HG03460 (cell line): ENCODE data around the gene NLGN1.

Source experiments
- ATAC-seq: cut with Tn5 transposase; IDR thresholded peaks from one replicate; pipeline ENCODE4 v1.9.1; 2021; ENCODE audit not compliant: unreplicated experiment

The NLGN1 gene

DNA sequence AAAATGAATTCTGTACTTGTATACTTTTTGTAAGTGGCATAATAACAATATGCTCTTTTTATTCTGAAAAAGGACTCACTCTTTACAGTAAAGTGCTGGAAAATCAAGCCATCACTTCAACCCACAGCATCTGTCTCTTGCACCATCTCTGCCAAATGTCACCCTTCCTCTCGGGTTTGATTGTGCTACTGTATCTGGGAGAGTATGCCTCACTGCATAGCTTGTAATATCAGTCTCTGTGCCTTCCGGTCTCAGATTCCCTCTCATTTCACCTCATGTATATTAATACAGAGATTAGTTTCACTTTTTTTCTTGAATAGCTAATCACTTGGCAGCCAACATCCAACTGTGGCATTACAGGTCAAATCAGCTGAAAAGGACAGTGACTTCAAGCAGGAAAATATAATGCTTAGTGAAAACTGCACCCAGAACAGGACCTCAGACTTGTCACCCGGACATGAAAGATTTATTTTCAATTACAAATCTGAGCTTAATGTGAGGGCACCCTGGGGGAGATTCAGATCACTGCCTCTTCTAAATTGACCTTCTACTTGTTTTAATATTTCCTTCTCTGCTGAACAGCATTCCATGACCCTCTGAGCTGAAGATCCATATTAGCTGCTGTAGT, 855.8 kb downstream of the NLGN1 start:
- ATAC-seq = no peak

DNA sequence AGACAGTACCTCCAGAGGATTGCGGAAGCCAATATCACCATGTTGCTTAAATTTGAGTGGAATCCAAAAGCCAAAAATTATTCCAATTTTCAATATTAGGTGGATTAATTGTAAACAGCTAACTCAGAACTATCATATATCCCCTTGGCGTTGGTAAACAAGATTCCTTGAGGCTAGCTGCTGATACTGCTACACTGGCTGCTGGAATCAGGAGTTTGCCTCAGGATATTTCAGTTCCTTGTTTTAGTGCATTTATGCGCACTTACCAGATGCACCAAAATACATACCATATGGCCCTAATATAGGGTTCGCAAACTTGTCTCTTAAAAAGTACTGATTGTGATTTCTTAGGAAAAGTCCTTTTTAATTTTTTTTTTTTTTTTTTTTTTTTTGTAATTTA, 856.4 kb downstream of the NLGN1 start:
- no peak for ATAC-seq

DNA sequence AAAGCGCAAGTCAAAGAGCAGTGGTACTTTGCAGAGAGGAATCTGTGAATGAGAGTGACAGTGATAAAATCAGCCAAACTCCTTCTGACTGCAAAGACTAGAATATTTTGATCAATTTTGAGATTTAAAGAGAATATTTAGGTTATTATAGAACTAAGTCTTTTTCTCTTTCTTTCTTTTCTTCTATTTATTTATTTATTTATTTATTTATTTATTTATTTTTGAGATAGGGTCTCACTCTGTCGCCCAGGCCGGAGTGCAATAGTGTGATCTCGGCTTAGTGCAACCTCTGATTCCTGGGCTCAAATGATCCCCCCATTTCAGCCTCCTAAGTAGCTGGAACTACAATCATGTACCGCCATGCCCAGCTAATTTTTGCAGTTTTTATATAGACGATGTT, 857.9 kb downstream of the NLGN1 start:
- ATAC-seq = no peak

DNA sequence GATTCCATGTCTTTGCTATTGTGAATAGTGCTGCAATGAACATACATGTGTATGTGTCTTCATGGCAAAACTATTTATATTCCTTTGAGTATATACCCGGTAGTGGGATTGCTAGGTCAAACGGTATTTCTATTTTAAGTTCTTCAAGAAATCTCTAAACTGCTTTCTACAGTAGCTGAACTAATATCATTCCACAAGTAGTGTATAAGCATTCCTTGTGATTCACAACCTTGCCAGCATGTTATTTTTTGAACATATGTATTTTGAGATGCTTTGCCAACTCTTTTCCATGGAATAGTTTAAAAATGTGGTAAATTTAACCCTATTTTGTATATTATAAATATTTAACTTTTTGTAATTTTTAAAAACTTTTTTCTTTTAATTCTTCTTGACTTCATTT, 868.9 kb downstream of the NLGN1 start:
- no peak for ATAC-seq

DNA sequence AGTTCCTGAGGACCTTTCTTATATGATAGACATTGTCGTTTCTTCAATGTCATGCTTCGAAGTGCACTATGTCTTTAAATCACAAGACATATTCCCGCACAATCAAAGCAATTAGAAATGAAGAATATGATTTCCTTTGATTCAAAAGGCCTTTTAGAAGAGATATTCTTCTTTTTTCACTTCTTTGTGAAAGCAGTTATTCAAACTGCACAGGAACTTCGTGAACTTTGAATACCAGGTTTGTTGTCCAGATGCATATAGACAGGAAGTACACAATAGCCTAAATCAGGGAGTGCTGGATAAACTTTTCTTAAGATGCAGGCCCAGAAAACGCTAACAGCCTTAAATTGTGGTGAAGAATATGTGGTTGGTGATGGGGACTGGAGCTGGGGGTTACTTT, 870.5 kb downstream of the NLGN1 start:
- no peak for ATAC-seq

DNA sequence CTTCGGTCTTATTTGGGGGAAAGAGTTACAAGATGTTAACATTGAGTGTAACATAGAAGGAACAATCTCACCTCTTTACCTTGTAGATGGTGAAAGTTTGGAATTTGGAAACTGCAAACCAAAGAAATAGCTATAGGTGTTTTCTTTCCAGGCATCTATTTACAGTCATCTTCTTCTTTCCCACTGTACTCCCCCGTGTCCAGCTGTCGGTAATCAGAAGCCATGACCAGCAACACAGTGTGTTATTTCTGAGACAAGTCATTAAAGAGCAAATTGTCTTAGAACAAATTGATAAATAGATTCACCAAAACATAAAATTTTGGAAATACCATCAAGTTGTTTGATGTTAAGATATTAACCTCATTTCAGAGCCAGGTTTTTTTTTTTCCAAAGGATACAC, 871.0 kb downstream of the NLGN1 start:
- ATAC-seq = no peak

DNA sequence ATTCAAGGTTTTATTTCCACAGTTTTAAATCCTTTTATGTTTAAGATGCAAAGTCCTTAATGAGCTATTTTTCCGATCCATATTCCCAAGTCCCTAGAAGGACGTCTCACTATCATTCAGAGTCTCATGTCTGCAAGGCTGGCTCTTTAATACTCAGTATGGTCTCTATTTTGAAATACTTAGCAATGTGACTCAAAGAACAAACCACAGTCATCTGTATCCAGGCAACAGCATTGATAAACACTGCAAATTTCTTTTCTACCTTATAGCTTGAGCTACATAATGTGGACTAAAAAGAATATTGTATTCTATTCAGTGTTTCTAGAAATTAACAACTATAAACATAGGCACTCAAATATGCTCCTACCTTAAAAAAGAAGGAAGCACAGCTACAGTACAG, 873.3 kb downstream of the NLGN1 start:
- ATAC-seq = no peak

DNA sequence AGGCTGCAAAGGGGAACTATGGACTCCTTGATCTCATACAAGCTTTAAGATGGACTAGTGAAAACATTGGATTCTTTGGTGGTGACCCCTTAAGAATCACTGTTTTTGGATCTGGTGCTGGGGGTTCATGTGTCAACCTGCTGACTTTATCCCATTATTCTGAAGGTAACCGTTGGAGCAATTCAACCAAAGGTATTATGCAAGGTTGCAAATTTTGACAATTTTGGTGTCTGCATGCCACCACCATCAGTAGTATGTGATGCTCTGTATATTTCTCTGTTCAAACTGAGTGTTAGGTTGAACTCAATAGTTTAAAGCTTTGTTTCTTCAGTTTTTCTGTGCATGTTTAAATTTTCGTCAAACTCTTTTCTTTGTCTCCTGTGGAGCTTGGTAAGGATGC, 877.8 kb downstream of the NLGN1 start:
- no peak for ATAC-seq

DNA sequence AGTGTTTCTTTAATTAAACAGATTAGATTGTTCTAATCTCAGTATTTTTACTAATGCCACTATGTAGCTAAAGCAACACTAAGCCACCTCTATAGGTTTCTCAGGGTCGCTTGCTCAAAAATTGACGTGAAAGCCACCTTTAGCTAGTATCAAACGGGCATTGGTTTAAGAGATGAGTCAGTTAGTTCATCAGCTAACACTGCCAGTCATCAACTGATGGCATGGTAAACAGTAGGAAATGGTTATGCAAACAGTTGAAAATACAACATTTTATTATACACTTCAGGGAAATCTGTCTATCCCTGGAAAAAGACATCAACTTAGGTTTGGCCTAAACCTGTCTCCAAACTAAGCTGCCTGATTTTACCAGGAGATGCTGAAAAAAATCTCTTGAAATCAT, 879.3 kb downstream of the NLGN1 start:
- no peak for ATAC-seq

DNA sequence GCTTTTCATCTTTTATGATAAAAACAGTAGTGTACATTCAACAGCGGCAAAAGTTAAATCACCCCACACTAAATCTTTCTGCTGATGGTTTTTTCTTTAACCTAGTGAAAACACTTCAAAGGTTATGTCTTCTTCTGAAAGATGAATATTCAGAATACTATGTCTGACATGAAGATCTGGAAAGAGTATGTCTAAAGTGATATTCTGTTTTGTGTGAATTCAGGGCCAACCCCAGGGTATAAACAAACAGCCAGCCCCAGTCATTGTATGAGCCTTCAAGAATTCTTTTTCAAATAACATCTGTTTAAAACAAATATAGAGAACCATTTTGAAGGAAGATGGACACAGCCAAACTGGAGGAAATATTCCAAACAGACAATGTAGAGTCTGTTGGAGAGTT, 880.5 kb downstream of the NLGN1 start:
- no peak for ATAC-seq

DNA sequence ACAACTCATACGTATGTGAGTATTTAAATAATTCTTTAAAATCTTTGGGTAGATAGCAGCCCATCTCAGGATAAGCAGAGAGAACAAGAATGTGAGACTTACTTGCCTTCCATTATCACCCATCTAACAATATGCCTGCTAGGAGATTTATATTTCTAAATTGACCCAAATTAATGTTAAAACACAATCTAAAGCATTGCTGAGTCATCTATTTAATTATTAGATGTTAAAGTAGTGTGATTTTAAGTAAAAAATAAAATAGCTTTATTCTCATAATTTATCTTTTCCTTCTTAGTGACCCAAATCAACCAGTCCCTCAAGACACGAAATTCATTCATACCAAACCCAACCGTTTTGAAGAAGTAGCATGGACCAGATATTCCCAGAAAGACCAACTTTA, 882.6 kb downstream of the NLGN1 start:
- ATAC-seq = no peak

DNA sequence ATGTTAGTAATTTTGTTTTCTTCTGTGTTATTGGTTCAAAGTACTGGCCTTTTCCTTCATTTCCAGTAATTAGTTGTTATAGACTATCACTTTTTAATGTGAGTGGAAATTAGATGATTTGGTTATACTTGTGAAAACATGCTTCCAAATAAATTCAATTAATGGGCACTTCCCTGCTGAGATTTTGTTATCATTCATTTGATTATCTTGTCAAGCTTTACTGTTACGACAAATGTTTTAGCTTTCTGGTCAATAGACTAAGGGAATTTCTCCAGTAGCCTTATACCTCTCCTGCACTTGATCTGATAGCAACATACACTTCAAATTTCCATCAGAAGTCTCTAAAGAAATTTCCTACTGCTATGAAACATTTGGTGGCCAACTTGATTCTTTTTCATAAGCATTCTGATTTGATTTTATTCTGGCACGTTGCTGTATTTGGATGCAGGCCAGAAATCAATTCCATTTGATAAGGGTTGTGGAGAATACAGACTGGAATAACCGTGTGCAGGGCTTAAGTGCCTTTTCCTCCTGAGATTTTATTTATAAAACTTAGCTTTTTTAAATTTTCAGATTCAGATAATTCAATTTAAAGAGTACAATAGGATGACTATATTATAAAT, 887.8 kb downstream of the NLGN1 start:
- ATAC-seq = no peak

DNA sequence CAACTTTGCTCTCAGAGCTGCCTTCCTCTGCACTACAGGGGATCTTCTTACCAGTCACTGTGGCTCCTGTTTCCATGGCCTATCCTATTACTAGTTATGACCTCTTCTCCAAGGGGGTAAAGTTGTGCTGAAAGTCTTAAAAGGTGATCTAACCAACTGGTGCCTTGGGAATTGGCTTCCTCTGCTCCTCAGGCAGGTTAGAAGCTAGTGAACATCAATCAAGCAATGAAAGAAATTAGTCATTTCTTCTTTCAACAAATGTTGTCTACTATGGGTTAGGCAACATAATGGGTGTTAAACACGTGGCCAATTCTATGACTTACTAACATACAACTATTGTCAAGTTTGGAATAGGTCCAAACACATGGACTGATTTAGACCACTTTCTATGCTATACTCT, 890.2 kb downstream of the NLGN1 start:
- no peak for ATAC-seq

DNA sequence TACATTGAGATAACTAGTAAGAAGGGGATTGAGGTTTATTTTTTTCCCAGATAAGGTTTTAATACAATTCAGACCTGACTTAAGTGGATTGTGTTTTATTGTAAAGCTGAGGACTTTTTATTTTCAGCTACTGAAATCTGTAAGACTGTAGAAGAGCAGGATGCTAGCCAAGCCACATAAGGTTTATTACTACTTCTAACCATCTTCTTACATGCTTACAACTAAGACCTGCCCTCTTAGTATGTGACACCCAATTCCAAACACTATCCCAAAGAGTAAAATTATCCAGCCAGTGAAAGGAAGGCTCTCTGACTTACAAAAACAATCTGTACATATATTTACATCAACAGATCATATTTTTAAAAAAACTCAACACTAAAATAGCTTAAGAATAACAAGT, 897.1 kb downstream of the NLGN1 start:
- no peak for ATAC-seq

DNA sequence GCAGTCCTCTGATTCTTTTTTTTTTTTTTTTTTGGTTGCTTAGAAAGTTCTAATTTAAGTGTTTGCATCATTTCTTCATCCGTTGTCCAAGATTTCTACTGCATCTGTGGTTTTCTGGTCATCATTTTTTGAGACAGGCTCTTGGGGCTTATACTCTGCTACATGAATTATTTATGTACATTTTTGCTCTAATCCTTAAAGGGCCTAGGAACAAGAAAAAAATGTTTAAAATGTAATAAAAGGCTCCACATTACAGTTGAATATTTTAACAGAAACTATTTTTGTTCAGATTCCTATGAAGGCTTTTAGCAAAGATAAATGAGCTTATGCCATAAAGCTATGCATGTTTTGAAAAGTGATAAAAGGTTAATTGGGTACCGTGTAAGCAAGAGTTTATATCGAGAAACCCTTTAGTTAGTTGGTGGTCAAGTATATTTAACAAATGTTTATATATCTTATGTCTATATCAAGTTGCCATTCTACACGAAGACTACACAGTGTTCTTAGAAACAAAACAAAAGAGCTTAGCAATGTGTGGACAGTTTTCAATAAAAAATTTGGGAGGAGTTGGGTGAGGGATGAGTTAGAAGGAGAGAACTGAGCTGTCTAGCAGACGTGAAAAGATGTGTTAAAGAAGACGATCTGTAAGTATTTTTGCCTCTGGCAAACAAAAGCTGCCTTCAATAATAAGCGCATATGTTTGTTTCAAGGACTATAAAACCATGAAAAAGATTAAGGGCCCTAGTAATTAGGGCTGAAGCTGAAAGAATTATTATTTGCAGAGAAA, 898.0 kb downstream of the NLGN1 start:
- no peak for ATAC-seq

DNA sequence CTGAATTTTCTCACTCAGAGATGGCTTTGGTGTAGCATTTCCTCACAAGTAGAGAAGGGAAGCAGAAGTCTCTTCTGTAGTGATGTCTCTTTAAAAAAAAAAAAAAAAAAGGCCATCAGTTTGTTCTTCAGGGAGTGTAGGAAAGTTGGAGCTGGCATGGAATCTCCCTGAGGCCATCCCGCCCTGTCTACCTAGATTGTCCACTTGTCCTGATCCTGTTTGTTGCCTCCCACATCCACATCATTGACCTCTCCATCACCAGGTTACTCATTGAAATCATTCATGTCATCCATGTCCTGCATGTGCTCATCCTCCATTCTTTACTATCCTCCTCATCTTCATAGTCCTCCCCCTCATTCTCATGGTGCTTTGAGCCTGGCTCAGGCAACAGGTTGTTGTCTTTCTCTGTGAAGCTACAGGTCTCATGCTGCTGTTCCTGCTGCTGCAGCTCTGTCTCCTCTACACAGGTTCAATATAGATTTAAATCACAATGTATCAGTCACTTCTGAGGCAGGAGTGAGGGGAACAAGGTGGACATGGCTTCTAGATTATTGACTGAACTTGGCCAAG, 905.3 kb downstream of the NLGN1 start:
- ATAC-seq = no peak

DNA sequence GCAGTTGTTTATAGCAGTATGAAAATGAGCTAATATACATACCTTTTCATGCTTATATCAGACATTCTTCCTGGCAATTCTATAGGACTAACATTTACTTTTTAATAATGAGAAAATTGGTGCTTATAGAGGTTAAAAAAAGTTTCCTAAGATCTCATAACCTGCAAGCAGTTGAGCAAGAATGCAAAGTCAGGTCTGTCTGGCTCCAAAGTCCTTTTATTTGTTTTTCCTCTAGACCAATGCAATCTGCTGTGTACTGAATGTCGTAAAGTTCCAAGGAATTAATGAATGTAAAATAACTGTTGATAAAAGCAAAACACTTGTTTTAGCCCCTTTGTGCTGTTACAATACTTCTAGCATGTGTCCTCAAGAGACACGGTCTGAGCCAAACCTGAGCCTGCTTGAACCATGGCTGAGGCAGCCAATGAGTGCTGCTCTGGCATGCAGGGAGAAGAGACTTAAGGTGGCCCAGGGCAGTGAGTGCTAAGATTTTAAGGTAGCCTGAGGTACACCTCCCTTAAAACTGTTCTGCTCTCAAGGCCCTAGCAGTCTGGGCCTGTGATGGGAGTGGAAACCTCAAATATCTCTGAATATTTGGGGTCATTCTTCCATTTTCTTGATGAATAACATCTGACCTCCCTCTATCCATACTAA, 906.5 kb downstream of the NLGN1 start:
- ATAC-seq = no peak

DNA sequence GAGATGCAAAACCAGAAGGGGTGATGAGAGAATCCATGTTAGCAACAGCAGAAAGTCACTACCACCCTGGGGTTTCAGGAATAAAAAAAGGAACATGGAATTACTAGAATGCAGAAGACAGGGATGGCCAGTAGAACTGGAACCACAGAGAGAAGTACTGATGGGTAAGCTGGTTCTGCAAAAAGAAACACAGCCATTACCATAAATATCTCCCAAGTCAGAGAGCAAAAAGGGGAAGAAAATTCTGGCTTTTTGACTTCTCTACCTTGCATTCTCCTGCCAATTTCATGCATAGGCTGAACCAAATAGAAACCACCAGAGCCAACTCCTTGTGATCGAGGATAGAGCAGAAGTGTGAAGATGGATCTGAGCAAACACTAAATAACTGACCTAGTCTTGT, 911.2 kb downstream of the NLGN1 start:
- ATAC-seq = no peak

DNA sequence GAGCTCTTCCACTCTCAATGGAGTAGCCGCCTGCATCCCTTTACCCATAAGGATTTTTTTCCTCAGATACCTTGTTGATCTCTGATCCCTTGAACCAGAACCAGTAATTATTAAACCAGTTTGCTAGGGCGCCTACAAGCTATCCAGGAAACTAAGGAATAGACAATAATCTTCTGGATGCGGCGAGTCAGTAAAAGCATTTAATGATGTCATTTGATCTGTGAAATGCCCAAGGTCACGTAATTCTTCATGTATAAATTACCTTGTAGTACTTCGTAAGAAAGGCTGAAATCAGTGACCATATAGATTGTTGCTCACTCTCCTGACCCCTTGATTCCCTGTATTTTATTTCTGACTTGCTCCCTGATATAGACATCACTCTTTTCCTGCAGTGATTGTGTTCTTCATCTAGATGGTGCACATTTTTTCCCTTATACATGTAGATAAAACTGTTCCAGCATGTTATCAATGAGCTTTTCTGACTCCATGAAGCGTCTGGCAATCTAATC, 913.0 kb downstream of the NLGN1 start:
- no peak for ATAC-seq

DNA sequence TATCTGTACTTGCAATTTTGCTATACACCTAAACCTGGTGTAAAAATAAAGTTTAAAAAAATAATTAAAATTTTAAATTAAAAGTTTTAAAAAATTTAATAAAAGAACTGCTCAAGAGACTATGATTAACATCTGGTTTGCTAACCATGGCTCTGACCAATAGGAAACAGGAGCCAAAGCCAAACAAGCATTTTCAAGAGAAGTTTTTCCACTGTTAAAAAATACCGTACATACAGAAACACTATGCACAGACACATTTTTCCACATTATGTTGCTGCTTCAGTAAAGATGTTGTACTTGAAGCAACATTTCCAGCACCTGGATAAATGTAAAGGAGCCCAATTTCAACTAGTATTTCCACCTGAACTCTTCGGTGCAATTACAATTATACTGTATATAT, 917.7 kb downstream of the NLGN1 start:
- no peak for ATAC-seq

DNA sequence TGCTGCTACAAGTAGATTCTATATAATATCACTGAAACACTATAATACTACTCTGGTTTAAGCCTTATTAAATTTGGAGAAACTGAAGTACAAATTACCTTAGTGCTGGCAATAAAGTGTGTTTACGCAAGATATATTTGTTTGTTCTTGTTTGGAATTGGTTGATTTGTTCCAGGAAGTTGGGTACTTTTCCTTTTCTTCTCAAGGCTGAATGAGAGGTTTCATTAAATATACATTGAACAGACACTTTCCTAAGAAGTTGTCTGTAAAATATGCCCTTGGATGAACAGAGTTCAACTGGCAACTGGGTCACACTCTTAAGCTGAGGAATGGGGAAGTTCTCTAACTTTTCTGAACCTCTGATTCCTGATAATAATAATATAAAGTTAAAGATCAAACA, 919.5 kb downstream of the NLGN1 start:
- no peak for ATAC-seq
